Brain microvascular endothelial cell (primary cell): ENCODE results near the gene CDK17.

ENCODE experiments used
- DNase-seq: peaks from one replicate; pipeline ENCODE4 v3.0.0-alpha.2; 2020
- H3K27ac ChIP-seq: fragments of 250-450 bp; sonication (Bioruptor Pico); 2 replicates; pipeline ENCODE4 v1.5.1; 2020; ENCODE audit warnings: mild to moderate bottlenecking, moderate library complexity
- H3K27me3 ChIP-seq: fragments of 250-450 bp; sonication (Bioruptor Pico); replicated peaks from 2 replicates; pipeline ENCODE4 v1.5.1; 2020; ENCODE audit warnings: mild to moderate bottlenecking
- H3K36me3 ChIP-seq: fragments of 250-450 bp; sonication (Bioruptor Pico); replicated peaks from 2 replicates; pipeline ENCODE4 v1.5.1; 2020; ENCODE audit warnings: mild to moderate bottlenecking
- H3K4me3 ChIP-seq: 2 replicates; pipeline ENCODE4 v1.5.1; 2011; ENCODE audit warnings: low read depth, mild to moderate bottlenecking, control low read depth, low read length, moderate library complexity
- in situ Hi-C: cut with HindIII; loops from 2 replicates; pipeline ENCODE4 v1.10.0; 2017; ENCODE audit warnings: low sequenced_read_pairs, low pct_ligation_motif_present
- TF ChIP-seq, protein P1 (sequence below): IDR thresholded peaks from 2 replicates; pipeline ENCODE4 v1.5.1; 2011; ENCODE audit warnings: low read depth, mild to moderate bottlenecking, moderate library complexity, low read length, control low read depth, inconsistent platforms; ENCODE audit errors: missing control alignments

CDK17 gene

DNA sequence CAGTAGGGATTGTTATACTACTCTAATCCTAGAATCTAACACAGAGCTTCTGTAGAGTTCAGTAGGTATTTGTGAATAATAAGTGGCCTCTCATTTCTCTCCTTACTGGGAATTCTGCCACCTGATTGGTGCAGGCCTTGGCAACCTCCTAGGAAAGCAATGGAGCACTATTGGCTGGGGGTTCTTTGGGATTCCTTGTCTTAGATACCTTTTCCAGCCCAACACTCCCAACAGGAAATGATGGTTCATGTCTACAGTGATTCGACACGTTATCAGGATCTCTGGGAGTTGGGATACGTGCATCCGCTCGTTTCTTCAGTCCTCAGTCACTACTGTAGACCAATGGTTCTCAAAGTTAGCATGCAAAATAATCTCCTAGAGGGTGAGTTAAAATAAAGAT, 138.7 kb downstream of the CDK17 start:
- in situ Hi-C loops: no loop called here
- Histone ChIP-seq H3K27ac (no peak overlapping the region), H3K27me3 (no peaks in the 10 kb centered on the region), H3K36me3 (peaks cover 26% of the 10 kb centered on the region), H3K4me3 (no peak overlapping the region)
- DNase-seq: no peak
- TF ChIP-seq, protein P1, sequence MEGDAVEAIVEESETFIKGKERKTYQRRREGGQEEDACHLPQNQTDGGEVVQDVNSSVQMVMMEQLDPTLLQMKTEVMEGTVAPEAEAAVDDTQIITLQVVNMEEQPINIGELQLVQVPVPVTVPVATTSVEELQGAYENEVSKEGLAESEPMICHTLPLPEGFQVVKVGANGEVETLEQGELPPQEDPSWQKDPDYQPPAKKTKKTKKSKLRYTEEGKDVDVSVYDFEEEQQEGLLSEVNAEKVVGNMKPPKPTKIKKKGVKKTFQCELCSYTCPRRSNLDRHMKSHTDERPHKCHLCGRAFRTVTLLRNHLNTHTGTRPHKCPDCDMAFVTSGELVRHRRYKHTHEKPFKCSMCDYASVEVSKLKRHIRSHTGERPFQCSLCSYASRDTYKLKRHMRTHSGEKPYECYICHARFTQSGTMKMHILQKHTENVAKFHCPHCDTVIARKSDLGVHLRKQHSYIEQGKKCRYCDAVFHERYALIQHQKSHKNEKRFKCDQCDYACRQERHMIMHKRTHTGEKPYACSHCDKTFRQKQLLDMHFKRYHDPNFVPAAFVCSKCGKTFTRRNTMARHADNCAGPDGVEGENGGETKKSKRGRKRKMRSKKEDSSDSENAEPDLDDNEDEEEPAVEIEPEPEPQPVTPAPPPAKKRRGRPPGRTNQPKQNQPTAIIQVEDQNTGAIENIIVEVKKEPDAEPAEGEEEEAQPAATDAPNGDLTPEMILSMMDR: no peak

GRCh38 chr12:96260644-96261043, 139.6 kb downstream of the CDK17 start:
- Histone ChIP-seq H3K27me3 (no peaks in the 10 kb centered on the region), H3K4me3 (no peak overlapping the region), H3K27ac (no peak overlapping the region), H3K36me3 (peaks cover 26% of the 10 kb centered on the region)
- in situ Hi-C loops: no loop called here
- TF ChIP-seq, protein P1: no peak
- DNase-seq: no peak

DNA sequence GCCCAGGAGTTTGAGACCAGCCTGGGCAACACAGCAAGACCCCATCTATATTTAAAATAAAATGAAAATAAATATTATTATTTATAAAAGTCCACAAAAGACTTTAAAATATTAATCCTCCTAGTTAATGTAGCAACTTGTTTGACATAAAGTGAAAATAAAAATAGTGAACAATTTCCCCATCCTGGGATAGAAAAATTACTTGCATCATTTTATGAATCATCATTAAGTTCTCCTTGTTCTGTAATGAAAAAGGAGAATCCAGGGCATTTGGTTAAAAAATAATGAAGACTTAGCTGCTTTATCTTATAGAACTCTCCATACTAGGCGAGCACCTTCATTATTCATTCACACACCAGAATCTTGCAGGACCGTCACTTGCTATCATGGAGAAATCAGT, 140.0 kb downstream of the CDK17 start:
- no peak overlapping the region for H3K27ac ChIP-seq
- DNase-seq: no peak
- H3K27me3 ChIP-seq: no peaks in the 10 kb centered on the region
- TF ChIP-seq, protein P1: no peak
- H3K4me3 ChIP-seq: no peak overlapping the region
- peaks cover 25% of the 10 kb centered on the region for H3K36me3 ChIP-seq
- in situ Hi-C loops: no loop called here

DNA sequence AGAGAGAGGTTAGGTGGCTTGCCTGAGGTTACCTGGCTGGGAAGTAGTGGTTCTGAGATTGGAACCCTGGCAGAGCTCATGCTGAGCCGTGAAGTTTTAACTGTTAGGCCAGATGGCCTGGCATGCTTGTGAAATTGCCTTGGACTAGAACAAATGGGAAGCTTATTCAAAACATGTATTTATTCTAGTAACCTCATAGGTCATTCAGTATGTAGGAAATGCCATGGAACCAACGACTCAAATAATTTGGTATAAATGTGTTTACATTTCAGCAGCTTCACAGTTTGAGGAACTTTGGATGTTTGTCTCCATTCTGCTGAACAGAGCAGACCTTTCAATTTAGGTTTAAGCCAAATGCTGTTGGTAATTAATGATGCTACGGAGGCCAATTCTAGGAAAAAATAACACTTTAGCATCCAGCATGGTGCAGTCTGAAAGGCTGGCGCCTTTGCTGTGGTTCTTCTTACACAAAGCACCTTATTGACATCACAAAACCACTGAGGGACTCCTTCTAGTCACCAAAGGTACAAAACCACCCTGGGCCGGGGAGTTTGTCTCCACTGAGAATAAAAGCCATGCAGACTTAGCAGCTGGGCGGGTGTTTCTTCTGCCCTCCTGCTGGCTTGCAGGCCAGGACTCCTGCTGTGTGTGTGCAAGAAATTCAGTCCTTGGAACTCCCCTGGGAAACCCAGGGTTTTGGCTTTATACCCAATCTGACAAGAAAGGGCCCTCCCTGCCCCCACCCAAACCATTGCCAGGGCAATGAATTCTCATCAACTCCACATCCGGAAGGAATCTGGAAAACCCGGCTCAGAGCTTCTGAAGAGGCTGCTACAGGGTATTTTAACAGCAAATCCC, 141.9 kb downstream of the CDK17 start:
- DNase-seq: peak; percentile 82
- no peak overlapping the region for H3K4me3 ChIP-seq
- no peaks in the 10 kb centered on the region for H3K27me3 ChIP-seq
- peak overlapping the region; percentile 19 for H3K27ac ChIP-seq
- peaks cover 23% of the 10 kb centered on the region for H3K36me3 ChIP-seq
- TF ChIP-seq, protein P1: no peak
- in situ Hi-C loops: no loop called here

DNA sequence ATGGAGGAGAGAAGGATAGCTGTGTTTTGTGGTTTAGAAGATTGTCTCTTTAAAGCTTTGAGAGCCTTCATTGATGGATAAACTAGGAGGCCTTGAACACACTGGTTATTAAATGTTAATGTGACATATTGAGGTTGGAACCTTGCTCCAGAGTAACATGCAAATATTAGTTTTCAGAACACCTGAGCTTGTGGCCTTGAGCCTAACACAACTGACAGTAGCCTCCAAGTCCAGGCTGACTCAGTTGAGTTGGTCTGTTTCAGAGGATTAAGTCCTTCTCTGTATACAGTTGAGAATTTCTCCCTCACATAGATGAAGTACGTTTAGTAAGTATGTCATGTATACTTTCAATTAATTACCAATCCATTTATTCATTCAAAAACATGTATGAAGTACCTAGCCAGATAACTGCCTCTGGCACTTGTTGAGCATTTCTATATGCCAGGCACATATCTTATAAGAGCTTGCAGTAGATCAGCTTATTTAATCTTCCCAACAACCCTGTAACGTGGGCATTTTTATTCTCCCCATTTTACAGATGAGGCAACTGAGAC, 142.6 kb downstream of the CDK17 start:
- Histone ChIP-seq H3K36me3 (peaks cover 27% of the 10 kb centered on the region), H3K4me3 (no peak overlapping the region), H3K27me3 (no peaks in the 10 kb centered on the region), H3K27ac (no peak overlapping the region)
- no peak for DNase-seq
- in situ Hi-C loops: no loop called here
- TF ChIP-seq, protein P1: no peak
